Right ventricle myocardium superior (tissue), 1 donor: ENCODE results near the gene PPP2R2D. TPM values are rescaled to one million over a fixed set of nuclear protein-coding genes. Genes with fewer than 3 reads are reported as not detected.
A peak's percentile ranks its signal among the peaks of the same experiment; 100 is the strongest.
"Not testable (repeated sequence)": the region's sequence is repeated elsewhere in the genome, so short reads cannot be mapped to it uniquely, and the experiment has no call there.

ENCODE experiments used
- ATAC-seq: fragments of 200-7000 bp; cut with Tn5 transposase; one replicate; pipeline ENCODE4 v1.9.1; 2020; ENCODE audit warnings: mild to moderate bottlenecking; ENCODE audit not compliant: poor library complexity
- DNase-seq: peaks from one replicate; pipeline ENCODE4 v3.0.0-alpha.2; 2020
- intact Hi-C: fragments of 100-400 bp; cut with DNase I; formaldehyde crosslinking; loops from one replicate; pipeline ENCODE4 v1.11.2; 2022
- total RNA-seq: library from RNA; stranded (reverse); fragmentation: NEBNext Ultra II Directional; extraction: Animal tissue kit (Norgen Biotek cat#: 25700); gene quantifications from one replicate; pipeline ENCODE4 v1.2.1, GENCODE V29; 2021
- donor health status: DM: no; HTN: yes; CAD: no; lungs with severe emphysema.

Gene PPP2R2D
- total RNA-seq, 1 donor from 2014 or later = 33.9 TPM

- no peak for ATAC-seq
- no peak for DNase-seq
- intact Hi-C loops = no loop called here
Observed at GRCh38 chr10:131933696-131934086, 32.9 kb downstream of the PPP2R2D start.

GRCh38 chr10:131934769-131935168 lies 34.0 kb downstream of the PPP2R2D start:
- no peak for ATAC-seq
- intact Hi-C loops = no loop called here

GRCh38 chr10:131935260-131935659 lies 34.5 kb downstream of the PPP2R2D start:
- no peak for DNase-seq
- intact Hi-C loops = no loop called here
- no peak for ATAC-seq

More at GRCh38 chr10:131934769-131935168, 34.0 kb downstream of the PPP2R2D start:
- DNase-seq = no peak

GRCh38 chr10:131936294-131936693 lies 35.5 kb downstream of the PPP2R2D start:
- ATAC-seq (no peak), DNase-seq (no peak)
- intact Hi-C loops = no loop called here

- intact Hi-C loops = no loop called here
- DNase-seq (no peak), ATAC-seq (no peak)
Observed at GRCh38 chr10:131936736-131937135, 35.9 kb downstream of the PPP2R2D start.

GRCh38 chr10:131937836-131938235 lies 37.0 kb downstream of the PPP2R2D start:
- intact Hi-C loops = no loop called here
- ATAC-seq (peak; percentile 86), DNase-seq (no peak)

- no peak for ATAC-seq
- DNase-seq = no peak
- intact Hi-C loops = no loop called here
Observed at GRCh38 chr10:131938681-131939080, 37.9 kb downstream of the PPP2R2D start.

- intact Hi-C loops = no loop called here
- ATAC-seq = no peak
- DNase-seq = no peak
Observed at GRCh38 chr10:131942455-131942854, 41.6 kb downstream of the PPP2R2D start.

GRCh38 chr10:131943021-131943814 lies 42.4 kb downstream of the PPP2R2D start:
- ATAC-seq (peak; percentile 80), DNase-seq (no peak)
- intact Hi-C loops = no loop called here

GRCh38 chr10:131944412-131944811 lies 43.6 kb downstream of the PPP2R2D start:
- no peak for ATAC-seq
- DNase-seq = no peak
- intact Hi-C loops = no loop called here

- DNase-seq (no peak), ATAC-seq (no peak)
- intact Hi-C loops = no loop called here
Observed at GRCh38 chr10:131944976-131945695, 44.3 kb downstream of the PPP2R2D start.

- DNase-seq (no peak), ATAC-seq (no peak)
- intact Hi-C loops = no loop called here
Observed at GRCh38 chr10:131946321-131946751, 45.5 kb downstream of the PPP2R2D start.

GRCh38 chr10:131946880-131947279 lies 46.1 kb downstream of the PPP2R2D start:
- DNase-seq (no peak), ATAC-seq (no peak)
- intact Hi-C loops = no loop called here

GRCh38 chr10:131947631-131948347 lies 47.0 kb downstream of the PPP2R2D start:
- ATAC-seq = no peak
- intact Hi-C loops = no loop called here
- no peak for DNase-seq

- DNase-seq (no peak), ATAC-seq (no peak)
- intact Hi-C loops = no loop called here
Observed at GRCh38 chr10:131948501-131948900, 47.7 kb downstream of the PPP2R2D start.

- DNase-seq (no peak), ATAC-seq (no peak)
- intact Hi-C loops = no loop called here
Observed at GRCh38 chr10:131949041-131949862, 48.4 kb downstream of the PPP2R2D start.

GRCh38 chr10:131949908-131950307 lies 49.1 kb downstream of the PPP2R2D start:
- not testable (repeated sequence) for ATAC-seq, DNase-seq

GRCh38 chr10:131954356-131954965 lies 53.7 kb downstream of the PPP2R2D start:
- intact Hi-C loops = no loop called here
- ATAC-seq = no peak
- no peak for DNase-seq

More at GRCh38 chr10:131949908-131950307, 49.1 kb downstream of the PPP2R2D start:
- intact Hi-C loops = not testable (repeated sequence)
